IMR-90 (cell line): ENCODE data around the gene CDC42EP2. TPM values are rescaled to one million over a fixed set of nuclear protein-coding genes. Genes with fewer than 3 reads are reported as not detected.

Experiments
- ATAC-seq: fragments of 200-7000 bp; cut with Tn5 transposase; 2 replicates; pipeline ENCODE4 v1.9.1; 2020; ENCODE audit warnings: low read depth, mild to moderate bottlenecking, moderate library complexity
- BruUV-seq: library from RNA; stranded (reverse); fragments of 400-500 nt; replicated peaks from 2 replicates; lab custom pipeline; 2021; lab: Mats Ljungman, UMichigan
- CTCF ChIA-PET: fragments of 300-600 bp; formaldehyde crosslinking; extraction: SDS; loops from one replicate; lab custom pipeline; 2021; ENCODE audit warnings: antibody characterized with exemption; lab: Yijun Ruan, JAX
- POLR2A ChIA-PET: fragments of 300-600 bp; sonication (Branson Sonifier 250); formaldehyde crosslinking; loops from one replicate; lab custom pipeline; 2022; ENCODE audit warnings: antibody characterized with exemption; ENCODE audit not compliant: unreplicated experiment; lab: Charles Lee
- DNase-seq: peaks from one replicate; pipeline ENCODE4 v3.0.0; 2013
- H2AFZ ChIP-seq: replicated peaks from 2 replicates; pipeline ENCODE3; 2013; ENCODE audit warnings: low read length, mild to moderate bottlenecking; ENCODE audit not compliant: poor library complexity
- H2AK5ac ChIP-seq: 2 replicates; pipeline ENCODE4 v1.6.1; 2013; ENCODE audit warnings: low read depth, low read length, inconsistent platforms
- H2AK9ac ChIP-seq: replicated peaks from 2 replicates; pipeline ENCODE3; 2013; ENCODE audit warnings: mild to moderate bottlenecking, low read depth, low read length, moderate library complexity; ENCODE audit not compliant: poor library complexity
- H2BK120ac ChIP-seq: 2 replicates; pipeline ENCODE4 v1.6.1; 2013; ENCODE audit warnings: low read depth, low read length, inconsistent platforms
- H2BK15ac ChIP-seq: 3 replicates; pipeline ENCODE4 v1.6.1; 2013; ENCODE audit warnings: low read depth, low read length, inconsistent platforms
- H2BK20ac ChIP-seq: 2 replicates; pipeline ENCODE4 v1.6.1; 2013; ENCODE audit warnings: low read depth, mild to moderate bottlenecking, inconsistent platforms, low read length, moderate library complexity
- H2BK5ac ChIP-seq: 2 replicates; pipeline ENCODE4 v1.6.1; 2013; ENCODE audit warnings: mild to moderate bottlenecking, low read depth, low read length, inconsistent platforms; ENCODE audit not compliant: poor library complexity, severe bottlenecking
- H3K14ac ChIP-seq: replicated peaks from 2 replicates; pipeline ENCODE4 v1.6.1; 2013; ENCODE audit warnings: low read depth, low read length, inconsistent platforms
- H3K18ac ChIP-seq: 2 replicates; pipeline ENCODE4 v1.6.1; 2013; ENCODE audit warnings: low read depth, low read length, control low read depth
- H3K23ac ChIP-seq: 2 replicates; pipeline ENCODE4 v1.6.1; 2013; ENCODE audit warnings: low read depth, low read length, inconsistent platforms
- H3K27ac ChIP-seq: 2 replicates; pipeline ENCODE4 v1.5.1; 2013; ENCODE audit warnings: mild to moderate bottlenecking, control low read depth, low read length; ENCODE audit not compliant: insufficient read depth
- H3K27me3 ChIP-seq: 2 replicates; pipeline ENCODE4 v1.6.1; 2013; ENCODE audit warnings: low read length; ENCODE audit not compliant: control insufficient read depth, insufficient read depth
- H3K36me3 ChIP-seq: 2 replicates; pipeline ENCODE4 v1.6.1; 2013; ENCODE audit warnings: low read length, mixed read lengths; ENCODE audit not compliant: control insufficient read depth, insufficient read depth
- H3K4ac ChIP-seq: 2 replicates; pipeline ENCODE4 v1.6.1; 2013; ENCODE audit warnings: low read depth, low read length, inconsistent platforms
- H3K4me1 ChIP-seq: 2 replicates; pipeline ENCODE4 v1.6.1; 2013; ENCODE audit warnings: low read length, mixed read lengths; ENCODE audit not compliant: control insufficient read depth, insufficient read depth
- H3K4me2 ChIP-seq: 2 replicates; pipeline ENCODE4 v1.6.1; 2013; ENCODE audit warnings: low read depth, mild to moderate bottlenecking, control low read depth, low read length, moderate library complexity
- H3K4me3 ChIP-seq: 2 replicates; pipeline ENCODE4 v1.5.1; 2013; ENCODE audit warnings: low read depth, mild to moderate bottlenecking, control low read depth, low read length, moderate library complexity; ENCODE audit not compliant: insufficient read depth
- H3K56ac ChIP-seq: 2 replicates; pipeline ENCODE4 v1.6.1; 2013; ENCODE audit warnings: low read length, inconsistent platforms; ENCODE audit not compliant: insufficient read depth; ENCODE audit errors: extremely low read depth
- H3K79me1 ChIP-seq, 2 experiments: 2 replicates each; pipeline ENCODE4 v1.6.1; 2013; ENCODE audit warnings: low read length in 2 of 2, inconsistent platforms in 1 of 2, low read depth in 1 of 2
- H3K9ac ChIP-seq: 2 replicates; pipeline ENCODE4 v1.6.1; 2013; ENCODE audit warnings: low read depth, low read length, control low read depth
- H3K9me1 ChIP-seq: 2 replicates; pipeline ENCODE4 v1.6.1; 2013; ENCODE audit warnings: low read length, inconsistent platforms; ENCODE audit not compliant: insufficient read depth
- H3K9me3 ChIP-seq: 2 replicates; pipeline ENCODE4 v1.6.1; 2013; ENCODE audit warnings: low read length; ENCODE audit not compliant: control insufficient read depth, insufficient read depth
- H4K20me1 ChIP-seq: 2 replicates; pipeline ENCODE4 v1.6.1; 2013; ENCODE audit warnings: low read length, inconsistent platforms; ENCODE audit not compliant: insufficient read depth
- H4K5ac ChIP-seq: 2 replicates; pipeline ENCODE4 v1.6.1; 2013; ENCODE audit warnings: mild to moderate bottlenecking, low read depth, low read length, control low read depth
- H4K8ac ChIP-seq, 2 experiments: 2 replicates each; pipeline ENCODE4 v1.6.1; 2013; ENCODE audit warnings: low read depth in 2 of 2, low read length in 2 of 2, control low read depth in 1 of 2, inconsistent platforms in 1 of 2
- H4K91ac ChIP-seq: 2 replicates; pipeline ENCODE4 v1.6.1; 2013; ENCODE audit warnings: low read depth, low read length, inconsistent platforms; ENCODE audit not compliant: insufficient read depth
- CEBPB ChIP-seq: IDR thresholded peaks from 2 replicates; pipeline ENCODE4 v1.6.1; 2012; ENCODE audit warnings: low read depth, low read length, improper control_type of control experiment
- CHD1 ChIP-seq: IDR thresholded peaks from 2 replicates; pipeline ENCODE4 v1.6.1; 2012; ENCODE audit warnings: low read depth, low read length, improper control_type of control experiment
- CTCF ChIP-seq: conservative IDR thresholded peaks from 2 replicates; pipeline ENCODE4 v1.5.1; 2012; ENCODE audit warnings: mild to moderate bottlenecking, low read depth, low read length, improper control_type of control experiment
- ELK1 ChIP-seq: fragments of 150-350 bp; IDR thresholded peaks from 2 replicates; pipeline ENCODE4 v1.6.1; 2016; ENCODE audit warnings: low read depth, mild to moderate bottlenecking, low read length, moderate library complexity, borderline replicate concordance
- FOS ChIP-seq: fragments of 150-350 bp; IDR thresholded peaks from 2 replicates; pipeline ENCODE4 v1.6.1; 2016; ENCODE audit warnings: low read depth, low read length
- MAFK ChIP-seq: IDR thresholded peaks from 2 replicates; pipeline ENCODE4 v1.6.1; 2012; ENCODE audit warnings: low read depth, low read length, improper control_type of control experiment
- MAZ ChIP-seq: IDR thresholded peaks from 2 replicates; pipeline ENCODE4 v1.6.1; 2012; ENCODE audit warnings: low read depth, mild to moderate bottlenecking, low read length, improper control_type of control experiment, moderate library complexity, borderline replicate concordance
- NFE2L2 ChIP-seq: fragments of 150-350 bp; IDR thresholded peaks from 2 replicates; pipeline ENCODE4 v1.6.1; 2016; ENCODE audit warnings: low read depth, mild to moderate bottlenecking, low read length
- POLR2A ChIP-seq: IDR thresholded peaks from 2 replicates; pipeline ENCODE4 v1.6.1; 2012; ENCODE audit warnings: mild to moderate bottlenecking, low read depth, low read length
- RAD21 ChIP-seq: IDR thresholded peaks from 2 replicates; pipeline ENCODE4 v1.6.1; 2012; ENCODE audit warnings: low read length, improper control_type of control experiment
- RCOR1 ChIP-seq: IDR thresholded peaks from 2 replicates; pipeline ENCODE4 v1.6.1; 2012; ENCODE audit warnings: mild to moderate bottlenecking, low read length, improper control_type of control experiment; ENCODE audit not compliant: insufficient replicate concordance
- RFX5 ChIP-seq: IDR thresholded peaks from 2 replicates; pipeline ENCODE4 v1.8.0; 2012; ENCODE audit warnings: low read depth, mild to moderate bottlenecking, low read length, moderate library complexity
- SMC3 ChIP-seq: fragments of 150-350 bp; IDR thresholded peaks from 2 replicates; pipeline ENCODE4 v1.6.1; 2016; ENCODE audit warnings: low read depth, mild to moderate bottlenecking, antibody characterized with exemption, low read length, moderate library complexity
- USF2 ChIP-seq: fragments of 150-350 bp; IDR thresholded peaks from 2 replicates; pipeline ENCODE4 v1.6.1; 2017; ENCODE audit warnings: mild to moderate bottlenecking, antibody characterized with exemption, low read length, low read depth
- WGBS, 2 experiments: methylation state at CpG; one replicate each; pipeline versions ENCODE4 v1.1.5 to v1.1.7; 2013; ENCODE audit warnings: missing lambda C conversion rate in 2 of 2; ENCODE audit not compliant: insufficient read length in 1 of 2; ENCODE audit errors: extremely low coverage in 2 of 2; 5-methylcytosine and 5-hydroxymethylcytosine counted together
- dilution Hi-C: fragments of 300-500 bp; cut with HindIII; formaldehyde crosslinking; loops from one replicate; pipeline ENCODE4 v1.14.3; 2018; ENCODE audit warnings: low sequenced_read_pairs; ENCODE audit not compliant: unreplicated experiment
- in situ Hi-C: fragments of 300-500 bp; cut with MboI; formaldehyde crosslinking; loops from 3 replicates; pipeline ENCODE4 v1.14.3; 2019; ENCODE audit warnings: low sequenced_read_pairs, inconsistent platforms, mixed read lengths
- intact Hi-C: fragments of 100-400 bp; cut with micrococcal nuclease; formaldehyde crosslinking; loops from 2 replicates; pipeline ENCODE4 v1.10.0; 2022
- polyA plus RNA-seq, 3 experiments: library from polyadenylated mRNA; depleted of rRNA; stranded (reverse); fragments of >200 nt; gene quantifications; 2 replicates each; pipeline ENCODE4 v1.2.3, GENCODE V29; 2012; ENCODE audit warnings: low replicate concordance in 1 of 3
- total RNA-seq: library from RNA; depleted of rRNA; stranded (reverse); fragments of >200 nt; gene quantifications from 2 replicates; pipeline ENCODE4 v1.2.3, GENCODE V29; 2012

CDC42EP2 gene
- total and polyA plus RNA-seq, 2 of the 4 experiments (the other 2 are of a cell fraction): 5.2 to 27.5 TPM

- peaks cover 9% of the 10 kb centered on the region for H4K20me1 ChIP-seq
- ATAC-seq (no peak), DNase-seq (peak; percentile 31)
- no peaks in the 10 kb centered on the region for H3K9me3 ChIP-seq
- H3K4ac ChIP-seq: peak overlapping the region; percentile 15; the same call in 1 of the 2 replicates
- peak overlapping the region; percentile 19; the same call in 1 of the 2 replicates for H2BK120ac ChIP-seq
- in situ Hi-C loops (no loop called here), dilution Hi-C loops (no loop called here), intact Hi-C loops (no loop called here)
- peak overlapping the region; percentile 16; the same call in 1 of the 2 replicates for H2BK20ac ChIP-seq
- H4K91ac ChIP-seq: peak overlapping the region; percentile 3; the same call in 1 of the 2 replicates
- H3K56ac ChIP-seq: no peak overlapping the region
- peaks cover under 1 to 47% of the 10 kb centered on the region in 2 experiments; a peak in 2 of 4 replicates for H3K79me1 ChIP-seq
- no peak overlapping the region for H3K18ac ChIP-seq
- POLR2A ChIA-PET: no interaction called here
- BruUV-seq: no TSS peak
- peaks cover 43% of the 10 kb centered on the region for H3K4me1 ChIP-seq
- no peak overlapping the region for H2AFZ ChIP-seq
- CTCF ChIA-PET: no interaction called here
- H2AK5ac ChIP-seq: peak overlapping the region; percentile 70; the same call in 1 of the 2 replicates
- H3K36me3 ChIP-seq: no peaks in the 10 kb centered on the region
- no peak overlapping the region for H4K8ac ChIP-seq
- peak overlapping the region; percentile 54; the same call in 1 of the 2 replicates for H3K14ac ChIP-seq
- WGBS, 2 experiments: 91% methylated on average over 4 of the region's 6 CpGs; no CpG with 5 or more reads in 1 of the 2 experiments
- H3K9me1 ChIP-seq: peaks cover 44% of the 10 kb centered on the region
- no peak overlapping the region for H3K27ac ChIP-seq
- H3K4me2 ChIP-seq: no peak overlapping the region
- H2BK15ac ChIP-seq: peak overlapping the region; percentile 28; the same call in 1 of the 3 replicates
- peak overlapping the region; percentile 8 for H2AK9ac ChIP-seq
- H4K5ac ChIP-seq: no peak overlapping the region
- no peak overlapping the region for H3K9ac ChIP-seq
- H3K23ac ChIP-seq: no peak overlapping the region
- no peaks in the 10 kb centered on the region for H3K27me3 ChIP-seq
- H2BK5ac ChIP-seq: no peak overlapping the region
- no peak overlapping the region for H3K4me3 ChIP-seq
- TF ChIP-seq CTCF (no peak), ELK1 (no peak), MAFK (no peak), CEBPB (no peak), RFX5 (no peak), SMC3 (no peak), RCOR1 (no peak), RAD21 (no peak), FOS (no peak), USF2 (no peak), CHD1 (no peak), NFE2L2 (no peak), MAZ (no peak), POLR2A (no peak)
Observed at GRCh38 chr11:65307298-65308229, 7.1 kb upstream of the CDC42EP2 start.
